ENCODE measurements around the gene SERAC1. TPM values are rescaled to one million over a fixed set of nuclear protein-coding genes. Genes with fewer than 3 reads are reported as not detected.

The SERAC1 gene
- polyA plus RNA-seq, 1 of the 3 experiments (the other 2 are of a cell fraction), result 5.6 TPM

- H2AFZ ChIP-seq (ENCODE audit: low read depth), result no peak overlapping the region
- peak overlapping the region in 1 of 2 experiments; percentile 50; a peak in 1 of 4 replicates for H3K27ac ChIP-seq (ENCODE audit: low read depth in 2 of 2, low read length in 1 of 2)
- no peak overlapping the region for H3K4me3 ChIP-seq (ENCODE audit: low read depth in 2 of 2, low read length in 1 of 2)
- no peaks in the 10 kb centered on the region for H3K4me1 ChIP-seq (ENCODE audit: control insufficient read depth in 1 of 2, insufficient read depth in 2 of 2, low read depth in 1 of 2, low read length in 1 of 2)
- H3K79me2 ChIP-seq (ENCODE audit: insufficient read depth), result no peaks in the 10 kb centered on the region
- H3F3A ChIP-seq (replicated peaks; ENCODE audit: insufficient read depth), result peaks cover 4% of the 10 kb centered on the region
- no peaks in the 10 kb centered on the region for H3K27me3 ChIP-seq (ENCODE audit: insufficient read depth)
- TF ChIP-seq USF1 (IDR thresholded peaks at IDR 0.05; ENCODE audit: borderline replicate concordance, low read depth), result no peak
- TF ChIP-seq RXRA (IDR thresholded peaks at IDR 0.05; ENCODE audit: borderline replicate concordance, low read depth), result no peak
- TF ChIP-seq TEAD4 (IDR thresholded peaks at IDR 0.05; ENCODE audit: borderline replicate concordance, insufficient read depth), result no peak
- TF ChIP-seq NRF1 (IDR thresholded peaks at IDR 0.05; ENCODE audit: low read depth, low read length), result no peak
- no peak for TF ChIP-seq FOSL2 (IDR thresholded peaks at IDR 0.05; ENCODE audit: borderline replicate concordance, low read depth)
- TF ChIP-seq MAX (IDR thresholded peaks at IDR 0.05; ENCODE audit: low read depth), result no peak
- TF ChIP-seq ZBTB33 (IDR thresholded peaks at IDR 0.05; ENCODE audit: borderline replicate concordance, low read depth), result no peak
- TF ChIP-seq CHD2 (IDR thresholded peaks at IDR 0.05; ENCODE audit: low read length, partially characterized antibody), result no peak
- no peak for TF ChIP-seq JUND (IDR thresholded peaks at IDR 0.05)
- no peak for TF ChIP-seq RCOR1 (IDR thresholded peaks at IDR 0.05; ENCODE audit: low read length)
- TF ChIP-seq IRF3 (IDR thresholded peaks at IDR 0.05; ENCODE audit: low read depth, low read length), result no peak
- TF ChIP-seq EZH2phosphoT487 (IDR thresholded peaks at IDR 0.05; ENCODE audit: borderline replicate concordance, low read depth), result no peak
- TF ChIP-seq RFX5 (IDR thresholded peaks at IDR 0.05; ENCODE audit: low read length), result no peak
- TF ChIP-seq REST (IDR thresholded peaks at IDR 0.05; ENCODE audit: low read depth, low read length), result no peak
- TF ChIP-seq EP300 (IDR thresholded peaks at IDR 0.05; ENCODE audit: borderline replicate concordance in 1 of 2, low read depth in 1 of 2, low read length in 1 of 2), result no peak
- no peaks in the 10 kb centered on the region for H3K9me3 ChIP-seq
- 86% methylated on average over 5 of the region's 5 CpGs for WGBS (ENCODE audit: low lambda C conversion rate)
- no peak for DNase-seq
- ChIA-PET POLR2A (no interaction called here), CTCF (interaction anchor here (0.8 kb wide), 1 partner anchor 394 kb away, joined by 3 read pairs; no protein-coding TSS in a partner anchor)
- H3K4me2 ChIP-seq, result no peak overlapping the region
- no peak overlapping the region for H3K9ac ChIP-seq
- H4K20me1 ChIP-seq (ENCODE audit: insufficient read depth), result no peaks in the 10 kb centered on the region
- peaks cover 16 to 33% of the 10 kb centered on the region in 2 experiments for H3K36me3 ChIP-seq (replicated peaks in 1 of 2; ENCODE audit: control insufficient read depth in 1 of 2, insufficient read depth in 2 of 2, low read length in 1 of 2)
- H3K9me2 ChIP-seq, result no peaks in the 10 kb centered on the region
Observed at GRCh38 chr6:158150701-158151100, 17.4 kb downstream of the SERAC1 start.

Data from SK-N-SH (cell line).